GM19438 (cell line): ENCODE data around the gene GJB3.
"Not testable (repeated sequence)": the region's sequence is repeated elsewhere in the genome, so short reads cannot be mapped to it uniquely, and the experiment has no call there.

Experiments
- ATAC-seq: cut with Tn5 transposase; IDR thresholded peaks from one replicate; pipeline ENCODE4 v1.9.1; 2021; ENCODE audit warnings: low read depth; ENCODE audit not compliant: unreplicated experiment

GJB3 gene

GRCh38 chr1:34784751-34785221 is 3.8 kb downstream of the GJB3 start:
- ATAC-seq = no peak

DNA sequence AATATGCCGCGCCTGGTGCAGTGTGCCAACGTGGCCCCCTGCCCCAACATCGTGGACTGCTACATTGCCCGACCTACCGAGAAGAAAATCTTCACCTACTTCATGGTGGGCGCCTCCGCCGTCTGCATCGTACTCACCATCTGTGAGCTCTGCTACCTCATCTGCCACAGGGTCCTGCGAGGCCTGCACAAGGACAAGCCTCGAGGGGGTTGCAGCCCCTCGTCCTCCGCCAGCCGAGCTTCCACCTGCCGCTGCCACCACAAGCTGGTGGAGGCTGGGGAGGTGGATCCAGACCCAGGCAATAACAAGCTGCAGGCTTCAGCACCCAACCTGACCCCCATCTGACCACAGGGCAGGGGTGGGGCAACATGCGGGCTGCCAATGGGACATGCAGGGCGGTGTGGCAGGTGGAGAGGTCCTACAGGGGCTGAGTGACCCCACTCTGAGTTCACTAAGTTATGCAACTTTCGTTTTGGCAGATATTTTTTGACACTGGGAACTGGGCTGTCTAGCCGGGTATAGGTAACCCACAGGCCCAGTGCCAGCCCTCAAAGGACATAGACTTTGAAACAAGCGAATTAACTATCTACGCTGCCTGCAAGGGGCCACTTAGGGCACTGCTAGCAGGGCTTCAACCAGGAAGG is 4.3 kb downstream of the GJB3 start:
- ATAC-seq = no peak

DNA sequence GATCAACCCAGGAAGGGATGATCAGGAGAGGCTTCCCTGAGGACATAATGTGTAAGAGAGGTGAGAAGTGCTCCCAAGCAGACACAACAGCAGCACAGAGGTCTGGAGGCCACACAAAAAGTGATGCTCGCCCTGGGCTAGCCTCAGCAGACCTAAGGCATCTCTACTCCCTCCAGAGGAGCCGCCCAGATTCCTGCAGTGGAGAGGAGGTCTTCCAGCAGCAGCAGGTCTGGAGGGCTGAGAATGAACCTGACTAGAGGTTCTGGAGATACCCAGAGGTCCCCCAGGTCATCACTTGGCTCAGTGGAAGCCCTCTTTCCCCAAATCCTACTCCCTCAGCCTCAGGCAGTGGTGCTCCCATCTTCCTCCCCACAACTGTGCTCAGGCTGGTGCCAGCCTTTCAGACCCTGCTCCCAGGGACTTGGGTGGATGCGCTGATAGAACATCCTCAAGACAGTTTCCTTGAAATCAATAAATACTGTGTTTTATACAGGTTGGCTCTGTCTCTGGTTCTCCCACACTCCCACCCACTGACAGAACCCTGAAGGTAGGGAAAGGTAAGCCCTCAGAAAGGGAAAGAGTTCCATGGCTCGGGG is 5.0 kb downstream of the GJB3 start:
- ATAC-seq = no peak

- no peak for ATAC-seq
Measured at GRCh38 chr1:34786521-34787325, 5.7 kb downstream of the GJB3 start.

- ATAC-seq = no peak
Measured at GRCh38 chr1:34787461-34788420, 6.7 kb downstream of the GJB3 start.

DNA sequence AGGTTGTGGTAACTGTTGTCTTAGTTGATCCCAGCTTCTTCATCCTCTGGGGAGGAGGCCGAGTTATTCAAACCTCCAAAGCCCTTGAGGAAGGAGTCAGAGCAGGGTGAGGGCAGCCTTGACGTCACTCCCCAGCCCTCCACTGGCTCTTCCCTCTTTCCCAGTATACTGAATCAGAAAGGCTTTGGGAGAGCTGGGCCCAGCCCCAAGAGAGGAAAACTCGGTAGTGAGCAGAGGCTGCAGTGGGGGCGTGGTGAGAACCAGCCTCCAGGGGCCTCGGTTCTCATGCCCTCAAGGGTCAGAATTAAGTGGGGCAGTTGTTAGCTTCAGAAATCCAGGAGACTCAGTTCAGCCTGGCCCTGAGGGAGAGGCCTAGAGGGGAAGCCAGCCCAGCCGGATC is 10.0 kb downstream of the GJB3 start:
- no peak for ATAC-seq

DNA sequence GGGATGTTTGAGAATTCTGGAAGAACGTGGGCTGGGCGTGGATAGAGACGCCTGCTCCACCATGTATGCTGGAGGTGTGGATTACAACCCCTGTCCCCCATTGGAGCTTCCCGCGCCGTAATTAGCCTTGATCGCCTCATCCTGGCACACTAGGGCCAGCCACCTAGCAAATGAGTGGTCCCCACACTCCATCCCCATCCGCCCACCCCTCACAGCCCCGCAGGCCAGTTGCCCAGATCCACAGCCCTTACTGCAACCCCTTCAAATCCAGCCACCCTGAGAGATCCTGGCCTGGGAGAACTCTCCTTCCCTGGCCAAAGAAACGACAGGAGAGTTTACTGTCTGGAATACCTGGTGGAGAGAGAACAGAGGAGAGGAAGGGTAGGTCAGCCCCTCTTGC is 11.4 kb downstream of the GJB3 start:
- no peak for ATAC-seq

DNA sequence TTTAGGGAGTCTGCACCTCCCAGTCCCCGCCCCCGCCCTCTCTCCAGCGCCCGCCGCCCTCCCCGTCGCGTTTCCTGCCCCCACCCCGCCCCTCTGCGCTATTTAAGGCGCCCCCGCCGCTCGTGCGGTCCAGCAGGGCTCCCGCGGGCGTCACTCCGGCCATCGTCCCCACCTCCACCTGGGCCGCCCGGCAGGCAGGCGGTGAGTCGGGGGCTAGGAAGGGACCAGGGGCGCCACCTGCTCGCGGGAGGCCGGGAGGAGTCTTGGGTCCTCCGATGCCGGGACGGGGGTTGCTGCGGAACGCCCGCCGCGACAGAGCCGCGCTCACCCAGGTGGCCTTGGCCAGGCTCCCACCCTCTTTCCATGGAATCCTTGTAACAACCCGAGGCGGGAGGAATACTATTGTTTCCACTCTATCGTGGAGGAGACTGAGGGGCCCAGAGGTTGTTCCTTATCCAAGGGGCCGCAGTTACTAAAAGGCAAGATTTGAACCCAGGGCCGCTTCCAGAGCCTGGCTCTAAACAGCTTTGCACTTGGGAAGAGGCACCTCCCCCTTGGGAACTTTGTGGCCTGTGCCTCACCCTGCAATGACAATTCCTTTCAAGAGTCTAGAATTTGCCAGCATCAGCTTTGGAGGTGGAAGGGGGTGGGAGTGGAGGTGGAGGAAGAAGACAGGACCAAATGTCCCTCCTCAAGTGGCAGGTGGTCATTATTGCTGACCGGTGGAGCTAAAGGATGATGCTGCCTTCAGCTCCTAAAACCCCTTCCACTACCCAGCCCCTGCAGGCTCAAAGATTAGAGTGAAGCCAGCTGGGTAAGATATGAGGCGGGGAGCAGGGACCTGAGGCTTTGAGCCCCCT is 12.1 kb downstream of the GJB3 start, which contains the start of gene GJA4:
TSS of gene GJA4 (plus strand) at position 132 of the 860 bp plus-strand sequence. CDS start 1,215 bp downstream, outside the sequence.
- ATAC-seq = no peak

DNA sequence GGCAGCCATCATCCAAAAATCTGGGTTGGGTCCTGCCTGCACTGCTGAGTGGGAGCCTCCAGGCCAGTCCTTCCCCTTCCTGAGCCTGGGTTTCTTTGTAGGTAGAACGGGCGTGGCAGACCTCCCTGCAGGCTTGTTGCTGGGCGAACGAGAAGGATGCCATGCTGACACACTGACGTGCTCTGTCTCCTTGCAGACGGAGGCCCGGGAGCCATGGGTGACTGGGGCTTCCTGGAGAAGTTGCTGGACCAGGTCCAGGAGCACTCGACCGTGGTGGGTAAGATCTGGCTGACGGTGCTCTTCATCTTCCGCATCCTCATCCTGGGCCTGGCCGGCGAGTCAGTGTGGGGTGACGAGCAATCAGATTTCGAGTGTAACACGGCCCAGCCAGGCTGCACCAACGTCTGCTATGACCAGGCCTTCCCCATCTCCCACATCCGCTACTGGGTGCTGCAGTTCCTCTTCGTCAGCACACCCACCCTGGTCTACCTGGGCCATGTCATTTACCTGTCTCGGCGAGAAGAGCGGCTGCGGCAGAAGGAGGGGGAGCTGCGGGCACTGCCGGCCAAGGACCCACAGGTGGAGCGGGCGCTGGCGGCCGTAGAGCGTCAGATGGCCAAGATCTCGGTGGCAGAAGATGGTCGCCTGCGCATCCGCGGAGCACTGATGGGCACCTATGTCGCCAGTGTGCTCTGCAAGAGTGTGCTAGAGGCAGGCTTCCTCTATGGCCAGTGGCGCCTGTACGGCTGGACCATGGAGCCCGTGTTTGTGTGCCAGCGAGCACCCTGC is 13.2 kb downstream of the GJB3 start:
- ATAC-seq = no peak

DNA sequence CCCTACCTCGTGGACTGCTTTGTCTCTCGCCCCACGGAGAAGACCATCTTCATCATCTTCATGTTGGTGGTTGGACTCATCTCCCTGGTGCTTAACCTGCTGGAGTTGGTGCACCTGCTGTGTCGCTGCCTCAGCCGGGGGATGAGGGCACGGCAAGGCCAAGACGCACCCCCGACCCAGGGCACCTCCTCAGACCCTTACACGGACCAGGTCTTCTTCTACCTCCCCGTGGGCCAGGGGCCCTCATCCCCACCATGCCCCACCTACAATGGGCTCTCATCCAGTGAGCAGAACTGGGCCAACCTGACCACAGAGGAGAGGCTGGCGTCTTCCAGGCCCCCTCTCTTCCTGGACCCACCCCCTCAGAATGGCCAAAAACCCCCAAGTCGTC is 13.8 kb downstream of the GJB3 start:
- ATAC-seq = no peak

DNA sequence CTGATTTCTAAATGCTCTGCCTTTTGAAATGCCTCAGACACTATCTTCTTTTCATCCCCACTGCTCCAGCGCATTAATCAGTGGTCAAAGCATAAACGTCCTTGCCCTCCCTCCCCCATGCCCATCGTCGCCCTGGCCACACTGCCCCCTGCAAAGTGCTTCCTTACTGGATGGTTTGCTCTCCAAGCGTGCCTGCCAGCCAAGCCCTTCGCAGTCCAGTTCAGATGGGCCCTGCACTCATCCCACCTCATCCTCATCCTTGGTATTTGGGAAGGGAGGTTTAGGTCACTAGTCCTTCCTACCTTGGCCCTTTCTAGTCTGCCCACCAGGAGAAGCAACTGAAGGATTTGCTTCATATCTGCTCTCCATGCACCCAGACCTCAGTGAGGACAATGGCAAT is 14.9 kb downstream of the GJB3 start:
- no peak for ATAC-seq

- no peak for ATAC-seq
Measured at GRCh38 chr1:34796990-34797389, 16.0 kb downstream of the GJB3 start.

- ATAC-seq = no peak
Measured at GRCh38 chr1:34800214-34800613, 19.2 kb downstream of the GJB3 start.

- ATAC-seq = no peak
Measured at GRCh38 chr1:34803770-34804169, 22.8 kb downstream of the GJB3 start.

- no peak for ATAC-seq
Measured at GRCh38 chr1:34806396-34806795, 25.4 kb downstream of the GJB3 start.

DNA sequence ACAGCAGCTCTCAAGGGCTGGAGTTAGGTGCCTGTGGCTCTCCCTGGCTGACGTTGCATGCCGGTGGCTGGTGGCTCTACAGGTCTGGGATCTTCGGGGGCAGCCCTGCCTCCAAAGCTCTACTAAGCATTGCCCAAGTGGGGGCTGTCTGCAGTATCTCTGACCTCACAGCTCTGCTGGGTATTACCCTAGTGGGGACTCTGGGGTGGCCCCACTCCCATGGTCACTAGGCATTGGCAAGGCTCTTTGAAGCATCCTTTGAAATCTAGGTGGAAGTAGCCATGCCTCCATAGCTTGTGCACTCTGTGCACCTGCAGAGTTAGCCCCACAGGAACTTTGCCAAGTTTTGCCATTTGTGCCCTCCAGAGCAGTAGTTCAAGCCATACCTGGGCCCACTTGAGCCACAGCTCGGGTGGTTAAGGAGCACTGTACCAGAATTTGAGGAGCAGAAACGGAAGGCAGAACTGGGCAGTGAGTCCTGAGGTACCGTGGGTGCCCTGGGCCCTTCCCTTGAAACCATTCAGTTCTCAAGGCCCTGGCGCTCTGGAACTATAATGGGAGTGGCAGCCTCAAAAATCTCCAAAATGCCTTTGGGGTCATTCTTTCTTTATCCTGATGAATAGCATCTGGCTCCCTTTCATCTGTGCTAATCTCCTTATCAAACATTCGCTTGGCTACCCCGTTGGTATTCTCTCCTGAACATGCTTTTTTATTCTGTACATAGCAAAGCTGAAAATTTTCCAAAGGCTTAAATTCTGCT is 27.2 kb downstream of the GJB3 start:
- no peak for ATAC-seq

- ATAC-seq = not testable (repeated sequence)
Measured at GRCh38 chr1:34810781-34811180, 29.8 kb downstream of the GJB3 start.

GRCh38 chr1:34816332-34816731 is 35.3 kb downstream of the GJB3 start:
- ATAC-seq = no peak
